PC-9 (cell line): Measurements from ENCODE around the gene NFATC4. TPM values are rescaled to one million over a fixed set of nuclear protein-coding genes. Genes with fewer than 3 reads are reported as not detected.

ENCODE experiments used
- BruUV-seq: library from RNA; stranded (reverse); fragments of 400-500 nt; replicated peaks from 2 replicates; lab custom pipeline; 2021; lab: Mats Ljungman, UMichigan
- CTCF ChIA-PET: fragments of 300-600 bp; sonication (Branson Sonifier 250); formaldehyde crosslinking; loops from one replicate; lab custom pipeline; 2022; ENCODE audit warnings: antibody characterized with exemption; lab: Charles Lee
- POLR2A ChIA-PET: fragments of 300-600 bp; sonication (Branson Sonifier 250); formaldehyde crosslinking; loops from one replicate; lab custom pipeline; 2022; ENCODE audit warnings: antibody characterized with exemption; ENCODE audit not compliant: unreplicated experiment; lab: Charles Lee
- DNase-seq, 2 experiments: peaks; one replicate each; pipeline versions ENCODE4 v3.0.0 to v3.0.0-alpha.2; 2015 to 2022; ENCODE audit warnings: mixed read lengths in 1 of 2
- H2AFZ ChIP-seq: fragments of 200-600 bp; sonication (generic); 2 replicates; pipeline ENCODE4 v1.8.1; 2017; ENCODE audit warnings: antibody characterized with exemption
- H3F3A ChIP-seq: fragments of 200-600 bp; sonication (generic); 2 replicates; pipeline ENCODE4 v1.8.1; 2017; ENCODE audit warnings: antibody characterized with exemption, mild to moderate bottlenecking, low read depth; ENCODE audit not compliant: insufficient read depth
- H3K27ac ChIP-seq: fragments of 200-600 bp; sonication (generic); 2 replicates; pipeline ENCODE4 v1.6.1; 2016; ENCODE audit warnings: mixed run types
- H3K27me3 ChIP-seq: fragments of 200-600 bp; sonication (generic); 2 replicates; pipeline ENCODE4 v1.6.1; 2016; ENCODE audit warnings: low read depth, mixed run types; ENCODE audit not compliant: insufficient read depth
- H3K36me3 ChIP-seq: fragments of 200-600 bp; sonication (generic); 2 replicates; pipeline ENCODE4 v1.6.1; 2016; ENCODE audit warnings: low read depth, mixed run types
- H3K4me1 ChIP-seq: fragments of 200-600 bp; sonication (generic); replicated peaks from 2 replicates; pipeline ENCODE4 v1.6.1; 2016; ENCODE audit warnings: mixed run types; ENCODE audit not compliant: insufficient read depth
- H3K4me2 ChIP-seq: fragments of 200-600 bp; sonication (generic); 2 replicates; pipeline ENCODE4 v1.6.1; 2017; ENCODE audit warnings: mixed run types
- H3K4me3 ChIP-seq: fragments of 200-600 bp; sonication (generic); 2 replicates; pipeline ENCODE4 v1.6.1; 2016; ENCODE audit warnings: mixed run types
- H3K79me2 ChIP-seq: fragments of 200-600 bp; sonication (generic); 2 replicates; pipeline ENCODE4 v1.6.1; 2017; ENCODE audit warnings: low read depth, mixed run types
- H3K9me2 ChIP-seq: fragments of 200-600 bp; sonication (generic); 2 replicates; pipeline ENCODE4 v1.8.1; 2017; ENCODE audit warnings: mild to moderate bottlenecking; ENCODE audit not compliant: insufficient read depth
- H3K9me3 ChIP-seq: fragments of 200-600 bp; sonication (generic); 2 replicates; pipeline ENCODE4 v1.8.1; 2016; ENCODE audit warnings: low read depth; ENCODE audit not compliant: insufficient read depth
- H4K20me1 ChIP-seq: fragments of 200-600 bp; sonication (generic); 2 replicates; pipeline ENCODE4 v1.8.1; 2017; ENCODE audit not compliant: insufficient read depth
- EZH2 ChIP-seq: fragments of 200-600 bp; sonication (generic); IDR thresholded peaks from 2 replicates; pipeline ENCODE4 v1.8.0; 2017; ENCODE audit warnings: antibody characterized with exemption, low read depth
- intact Hi-C: fragments of 100-400 bp; cut with micrococcal nuclease; formaldehyde crosslinking; loops from one replicate; pipeline ENCODE4 v1.10.0; 2022; ENCODE audit not compliant: unreplicated experiment
- total RNA-seq: library from RNA; stranded (reverse); gene quantifications from 2 replicates; pipeline ENCODE4 v1.2.3, GENCODE V29; 2021
- TF ChIP-seq, protein P1 (sequence below): fragments of 200-600 bp; sonication (generic); conservative IDR thresholded peaks from 2 replicates; pipeline ENCODE4 v1.6.1; 2017; ENCODE audit warnings: mixed run types, antibody characterized with exemption, mild to moderate bottlenecking, moderate library complexity

The NFATC4 gene
- total RNA-seq, 1 experiment from 2014 or later, result 48.3 TPM

DNA sequence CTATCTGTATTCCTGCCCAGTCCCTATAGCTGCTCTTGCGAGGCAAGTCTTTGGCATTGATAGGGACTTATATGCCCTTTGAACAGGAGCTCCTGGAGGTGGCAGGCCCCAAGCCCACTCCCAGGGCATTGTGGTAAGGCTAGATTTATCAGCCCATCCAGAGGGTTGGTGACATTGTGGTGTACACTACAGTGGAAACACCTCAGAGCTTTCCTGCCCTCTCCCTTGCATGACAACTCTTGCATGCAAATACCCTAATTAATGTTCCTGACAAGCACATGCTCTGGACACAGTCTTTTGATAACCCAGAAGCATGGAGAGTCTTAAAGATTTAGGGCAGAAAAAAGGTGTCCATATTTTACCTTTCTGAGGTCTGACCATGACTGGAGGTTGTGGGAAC, 27.4 kb upstream of the NFATC4 start:
- H3K79me2 ChIP-seq, result no peaks in the 10 kb centered on the region
- no TSS peak for BruUV-seq
- no peaks in the 10 kb centered on the region for H3K9me3 ChIP-seq
- H3K4me2 ChIP-seq, result no peak overlapping the region
- H3K4me1 ChIP-seq, result no peaks in the 10 kb centered on the region; the same call in 1 of the 2 replicates
- DNase-seq, result no peak
- intact Hi-C loops, result no loop called here
- H3F3A ChIP-seq, result no peaks in the 10 kb centered on the region
- no peaks in the 10 kb centered on the region for H3K27me3 ChIP-seq
- no peaks in the 10 kb centered on the region for H3K36me3 ChIP-seq
- H4K20me1 ChIP-seq, result no peaks in the 10 kb centered on the region
- ChIA-PET POLR2A (no interaction called here), CTCF (interaction anchor here (0.5 kb wide), 1 partner anchor 65 kb away, joined by 3 read pairs; no protein-coding TSS in a partner anchor)
- TF ChIP-seq EZH2, result no peak
- TF ChIP-seq, protein P1, sequence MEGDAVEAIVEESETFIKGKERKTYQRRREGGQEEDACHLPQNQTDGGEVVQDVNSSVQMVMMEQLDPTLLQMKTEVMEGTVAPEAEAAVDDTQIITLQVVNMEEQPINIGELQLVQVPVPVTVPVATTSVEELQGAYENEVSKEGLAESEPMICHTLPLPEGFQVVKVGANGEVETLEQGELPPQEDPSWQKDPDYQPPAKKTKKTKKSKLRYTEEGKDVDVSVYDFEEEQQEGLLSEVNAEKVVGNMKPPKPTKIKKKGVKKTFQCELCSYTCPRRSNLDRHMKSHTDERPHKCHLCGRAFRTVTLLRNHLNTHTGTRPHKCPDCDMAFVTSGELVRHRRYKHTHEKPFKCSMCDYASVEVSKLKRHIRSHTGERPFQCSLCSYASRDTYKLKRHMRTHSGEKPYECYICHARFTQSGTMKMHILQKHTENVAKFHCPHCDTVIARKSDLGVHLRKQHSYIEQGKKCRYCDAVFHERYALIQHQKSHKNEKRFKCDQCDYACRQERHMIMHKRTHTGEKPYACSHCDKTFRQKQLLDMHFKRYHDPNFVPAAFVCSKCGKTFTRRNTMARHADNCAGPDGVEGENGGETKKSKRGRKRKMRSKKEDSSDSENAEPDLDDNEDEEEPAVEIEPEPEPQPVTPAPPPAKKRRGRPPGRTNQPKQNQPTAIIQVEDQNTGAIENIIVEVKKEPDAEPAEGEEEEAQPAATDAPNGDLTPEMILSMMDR, result no peak
- H3K9me2 ChIP-seq, result no peaks in the 10 kb centered on the region
- H3K27ac ChIP-seq, result no peak overlapping the region
- H3K4me3 ChIP-seq, result no peak overlapping the region
- no peak overlapping the region for H2AFZ ChIP-seq

- H3K9me2 ChIP-seq, result no peaks in the 10 kb centered on the region
- no peak overlapping the region for H3K4me2 ChIP-seq
- intact Hi-C loops, result no loop called here
- ChIA-PET POLR2A (no interaction called here), CTCF (no interaction called here)
- no peaks in the 10 kb centered on the region for H3K79me2 ChIP-seq
- no peak overlapping the region for H2AFZ ChIP-seq
- DNase-seq, result no peak
- H3K27ac ChIP-seq, result no peak overlapping the region
- H3K27me3 ChIP-seq, result no peaks in the 10 kb centered on the region
- no peaks in the 10 kb centered on the region for H3K36me3 ChIP-seq
- H3K9me3 ChIP-seq, result no peaks in the 10 kb centered on the region
- no peaks in the 10 kb centered on the region for H3F3A ChIP-seq
- BruUV-seq, result no TSS peak
- no peaks in the 10 kb centered on the region for H3K4me1 ChIP-seq
- no peaks in the 10 kb centered on the region for H4K20me1 ChIP-seq
- no peak for TF ChIP-seq EZH2
- TF ChIP-seq, protein P1, result no peak
- no peak overlapping the region for H3K4me3 ChIP-seq
Observed at GRCh38 chr14:24342889-24343288, 25.1 kb upstream of the NFATC4 start.

GRCh38 chr14:24343795-24344660, 24.0 kb upstream of the NFATC4 start:
- Histone ChIP-seq H3K9me2 (no peaks in the 10 kb centered on the region), H3K27ac (no peak overlapping the region), H3F3A (no peaks in the 10 kb centered on the region), H3K4me3 (no peak overlapping the region), H3K79me2 (no peaks in the 10 kb centered on the region), H3K27me3 (no peaks in the 10 kb centered on the region), H3K9me3 (no peaks in the 10 kb centered on the region), H3K4me1 (no peaks in the 10 kb centered on the region), H3K36me3 (no peaks in the 10 kb centered on the region), H2AFZ (no peak overlapping the region), H3K4me2 (no peak overlapping the region), H4K20me1 (no peaks in the 10 kb centered on the region)
- intact Hi-C loops, result no loop called here
- ChIA-PET CTCF (no interaction called here), POLR2A (no interaction called here)
- TF ChIP-seq EZH2, result no peak
- TF ChIP-seq, protein P1, result no peak
- BruUV-seq, result no TSS peak
- DNase-seq, result no peak
